ENCODE results near the gene TMEM81.

GRCh38 chr1:205102404-205102803 is 18.1 kb upstream of the TMEM81 start:
- TF ChIP-seq RAD21 (IDR thresholded peaks at IDR 0.05 in 1 of 2, conservative IDR thresholded peaks at IDR 0.05 in 1 of 2; ENCODE audit: low read depth in 2 of 2, low read length in 2 of 2) (no peak), CTCF (IDR thresholded peaks at IDR 0.05; ENCODE audit: control extremely low read depth in 1 of 3, insufficient read depth in 1 of 3, low read depth in 1 of 3, low read length in 3 of 3) (no peak)
